ENCODE results near the gene TRPV2.

The TRPV2 gene

GRCh38 chr17:16474012-16474725 is 58.8 kb downstream of the TRPV2 start:
- no peak for DNase-seq (ENCODE audit: low read depth)

GRCh38 chr17:16475179-16475704 is 59.9 kb downstream of the TRPV2 start:
- DNase-seq (ENCODE audit: low read depth): no peak

GRCh38 chr17:16477255-16477654 is 61.9 kb downstream of the TRPV2 start:
- peak; percentile 78 for DNase-seq (ENCODE audit: low read depth)

GRCh38 chr17:16477666-16478065 is 62.3 kb downstream of the TRPV2 start:
- no peak for DNase-seq (ENCODE audit: low read depth)

- DNase-seq (ENCODE audit: low read depth): no peak
These were observed 63.3 kb downstream of the TRPV2 start for GRCh38 chr17:16478649-16479048.

- no peak for DNase-seq (ENCODE audit: low read depth)
These were observed 63.9 kb downstream of the TRPV2 start for GRCh38 chr17:16479264-16479663.

GRCh38 chr17:16480995-16481394 is 65.6 kb downstream of the TRPV2 start:
- DNase-seq (ENCODE audit: low read depth): no peak

GRCh38 chr17:16482253-16482652 is 66.9 kb downstream of the TRPV2 start:
- DNase-seq (ENCODE audit: low read depth): no peak

- no peak for DNase-seq (ENCODE audit: low read depth)
These were observed 67.8 kb downstream of the TRPV2 start for GRCh38 chr17:16483021-16483645.

GRCh38 chr17:16484445-16485175 is 69.2 kb downstream of the TRPV2 start:
- DNase-seq (ENCODE audit: low read depth): no peak

Measured in GM04503 (cell line).